Measurements from ENCODE around the gene ST3GAL6.

Gene ST3GAL6

DNA sequence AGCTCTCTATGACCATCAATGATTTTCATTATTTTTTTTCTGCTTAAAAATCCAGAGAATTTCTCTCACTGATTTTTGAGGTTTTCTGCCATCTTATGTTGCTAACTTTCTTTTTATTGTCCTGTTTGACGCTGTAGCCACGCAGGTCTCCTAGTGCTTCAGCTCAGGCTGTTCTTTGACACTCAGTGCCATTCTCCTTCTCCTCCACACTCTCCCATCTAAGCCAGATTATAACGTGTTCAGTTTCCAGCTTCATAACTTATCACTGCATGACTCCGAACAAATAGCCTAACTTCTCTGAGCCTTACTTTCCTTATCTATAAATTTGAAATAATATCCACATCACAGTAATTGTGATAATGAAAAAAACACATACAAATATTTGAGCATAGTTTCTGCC, 22.8 kb upstream of the ST3GAL6 start:
- DNase-seq (ENCODE audit: low spot score), result no peak

DNA sequence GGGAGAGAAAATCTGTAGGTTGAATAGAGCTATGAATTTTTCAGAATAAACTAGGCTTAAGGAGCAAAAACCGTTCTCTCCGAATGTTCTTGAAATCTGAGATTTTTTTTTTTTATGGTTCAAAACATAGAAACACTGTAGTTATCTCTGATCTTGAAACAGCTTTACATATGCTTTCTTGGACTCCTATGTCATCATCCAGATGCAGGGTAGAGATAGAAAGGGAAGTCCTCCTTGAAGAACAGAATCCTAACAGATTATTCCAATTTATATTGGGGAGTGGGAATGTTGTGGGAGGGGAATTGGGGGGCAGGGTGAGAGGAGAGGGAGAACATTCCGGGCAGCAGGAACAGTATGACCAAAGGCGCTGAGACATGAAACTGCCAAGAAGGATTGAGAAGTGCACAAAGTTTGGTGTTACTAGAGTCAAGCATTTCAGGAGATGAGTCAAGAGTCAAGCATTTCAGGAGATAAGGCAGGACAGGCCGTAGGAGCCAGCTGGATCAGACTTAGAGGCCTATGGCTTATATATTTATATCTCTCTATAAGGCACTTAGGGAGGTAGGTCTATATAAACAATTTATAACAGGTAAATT, 21.9 kb upstream of the ST3GAL6 start:
- no peak for DNase-seq (ENCODE audit: low spot score)

DNA sequence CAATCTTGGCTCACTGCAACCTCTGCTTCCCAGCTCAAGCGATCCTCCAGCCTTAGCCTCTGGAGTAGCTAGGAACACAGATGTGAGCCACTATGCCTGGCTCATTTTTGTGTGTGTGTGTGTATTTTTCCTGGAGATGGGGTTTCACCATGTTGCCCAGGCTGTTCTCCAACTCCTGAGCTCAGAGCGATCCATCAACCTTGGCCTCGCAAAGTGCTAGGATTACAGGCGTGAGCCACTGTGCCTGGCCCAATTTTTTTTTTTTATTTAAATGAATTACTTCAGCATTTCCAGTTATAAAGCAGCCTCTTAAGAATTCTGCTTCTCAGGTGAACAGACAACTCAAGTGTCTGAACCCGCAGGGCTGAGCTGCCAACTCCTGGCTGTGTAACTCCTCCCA, 20.1 kb upstream of the ST3GAL6 start:
- no peak for DNase-seq (ENCODE audit: low spot score)

DNA sequence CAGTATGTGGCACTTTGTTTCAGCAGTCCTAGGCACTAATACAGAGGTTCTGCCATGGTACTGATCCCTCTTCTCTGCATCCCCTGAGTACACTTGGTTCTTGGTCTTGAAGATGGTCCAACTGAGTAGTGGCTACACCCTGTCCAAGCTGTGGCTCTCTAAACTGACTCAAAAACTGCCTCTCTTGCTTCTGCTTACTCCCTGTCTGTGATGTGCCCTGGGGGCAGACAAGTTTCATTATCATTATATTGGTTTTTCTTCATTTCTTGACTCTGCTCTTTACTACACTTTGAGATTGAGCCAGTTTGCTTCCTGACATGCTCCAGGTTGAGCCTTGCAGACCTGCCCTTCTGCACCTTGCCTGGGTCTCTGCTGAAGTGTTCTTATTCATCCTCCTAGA, 18.9 kb upstream of the ST3GAL6 start:
- no peak for DNase-seq (ENCODE audit: low spot score)

DNA sequence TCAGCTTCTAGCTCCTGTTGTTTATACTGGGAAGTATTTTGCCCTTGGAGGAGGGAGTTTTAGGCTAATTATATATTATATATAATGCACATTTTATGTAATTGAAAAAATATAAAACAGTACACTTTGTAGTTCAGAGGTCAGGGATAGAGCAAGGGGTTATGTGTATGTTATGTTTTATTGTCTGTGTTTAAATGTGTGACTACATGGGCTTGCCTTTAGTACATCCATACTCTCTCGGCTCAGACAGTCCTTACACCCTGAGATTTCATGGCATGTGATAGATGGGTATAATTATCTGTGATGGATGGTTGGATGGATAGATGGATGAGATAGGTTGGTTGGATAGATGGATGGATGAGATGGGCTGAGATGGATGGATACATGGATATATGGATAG, 17.4 kb upstream of the ST3GAL6 start:
- DNase-seq (ENCODE audit: low spot score), result no peak

DNA sequence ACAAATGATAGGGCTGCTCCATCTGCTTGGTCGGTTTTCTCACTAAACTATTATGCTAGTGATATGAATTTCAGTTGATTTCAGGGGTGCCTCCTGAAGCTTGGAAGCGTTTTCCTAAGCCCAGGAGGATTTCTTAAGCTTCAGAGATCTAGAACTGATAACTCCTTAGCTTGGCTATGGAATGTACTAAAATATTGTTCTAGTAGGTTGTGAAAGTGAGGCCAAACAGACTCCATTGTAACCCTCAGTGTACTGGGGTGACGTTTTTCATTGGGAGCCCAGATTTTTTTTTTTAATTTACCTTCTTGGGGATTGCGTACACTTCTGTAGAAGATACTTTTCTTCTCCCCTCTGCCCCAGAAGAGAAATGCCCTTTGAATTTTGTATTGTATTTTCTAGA, 17.0 kb upstream of the ST3GAL6 start:
- DNase-seq (ENCODE audit: low spot score), result no peak

DNA sequence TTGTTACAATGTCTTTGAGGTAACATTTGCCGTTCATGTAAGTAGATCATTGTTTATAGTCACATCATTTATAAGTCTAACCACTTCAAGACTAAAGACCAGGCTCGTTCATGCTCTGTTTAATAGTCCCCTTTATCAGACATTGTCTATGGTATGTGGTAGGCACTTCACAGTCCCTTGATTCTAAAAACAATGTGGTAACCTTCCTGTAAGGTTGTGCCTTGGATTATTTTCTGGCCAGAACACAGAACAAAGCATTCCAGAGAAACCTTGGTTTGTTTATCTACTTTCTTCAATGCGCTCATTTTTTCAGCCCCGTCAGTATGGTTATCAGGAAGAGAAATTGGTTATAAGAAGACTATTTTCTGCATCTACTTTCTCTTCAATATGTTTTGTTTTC, 16.3 kb upstream of the ST3GAL6 start:
- DNase-seq (ENCODE audit: low spot score), result no peak

DNA sequence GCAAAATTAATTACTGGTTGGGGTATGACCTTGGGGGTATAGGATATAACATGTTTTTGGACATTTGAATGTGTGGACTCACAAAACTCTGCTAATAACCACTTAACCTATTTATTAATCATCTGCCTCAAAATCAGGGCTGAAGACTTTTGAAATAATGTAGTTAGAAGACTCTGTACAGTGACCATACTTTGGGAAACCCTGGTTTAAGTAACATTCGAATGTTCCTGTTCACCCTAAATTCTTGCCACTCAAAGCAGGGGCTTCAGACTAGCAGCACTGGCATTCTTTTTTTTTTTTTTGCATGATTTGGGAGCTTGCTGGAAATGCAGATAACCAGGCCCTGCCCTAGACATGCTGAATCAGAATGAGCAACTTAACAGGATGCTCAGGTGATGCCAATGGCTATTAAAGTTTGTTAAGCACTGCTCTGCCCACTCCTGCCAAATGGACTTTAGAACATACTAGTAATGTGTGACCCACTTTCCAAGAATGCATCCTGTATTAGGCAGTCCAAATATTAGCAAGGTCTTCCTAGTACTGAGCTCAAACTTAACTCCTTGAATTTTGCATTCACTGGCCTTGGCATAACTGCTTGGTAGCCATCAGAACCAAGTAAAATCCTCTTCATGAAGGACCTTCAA, 12.7 kb upstream of the ST3GAL6 start:
- no peak for DNase-seq (ENCODE audit: low spot score)

DNA sequence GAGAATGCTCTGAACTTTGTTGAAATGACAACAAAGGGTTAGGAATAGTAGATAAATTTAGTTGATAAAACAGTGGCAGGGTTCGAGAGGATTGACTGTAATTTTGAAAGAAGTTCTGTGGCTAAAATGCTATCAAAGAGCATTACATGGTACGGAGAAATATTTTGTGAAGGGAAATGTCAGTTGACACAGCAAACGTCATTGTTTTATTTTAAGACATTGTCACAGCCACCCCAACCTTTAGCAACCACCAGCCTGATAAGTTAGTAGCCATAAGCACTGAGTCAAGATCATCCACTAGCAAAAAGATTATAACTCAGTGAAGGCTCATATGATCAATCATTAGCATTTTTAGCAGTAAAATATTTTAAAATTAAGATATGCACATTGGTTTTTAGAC, 8.7 kb upstream of the ST3GAL6 start:
- DNase-seq (ENCODE audit: low spot score), result no peak

DNA sequence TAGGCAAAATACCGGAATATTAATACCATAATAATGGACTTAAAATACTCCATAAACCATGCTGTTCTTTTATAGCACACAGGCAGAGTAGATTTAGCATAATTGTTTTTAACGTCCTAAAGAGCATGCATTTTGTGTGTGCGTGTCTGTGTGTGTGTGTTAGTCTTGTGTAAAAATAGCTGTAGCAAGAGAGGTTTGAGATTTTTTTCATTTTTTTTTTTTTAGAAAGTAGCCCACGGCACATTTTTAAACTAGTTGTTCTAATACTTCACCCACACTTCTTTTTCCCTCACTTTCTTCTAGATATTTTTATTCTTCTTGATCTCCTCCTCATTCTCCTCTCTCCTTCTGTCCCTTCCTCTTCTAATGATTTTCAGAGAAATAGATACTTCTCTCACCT, 7.5 kb upstream of the ST3GAL6 start:
- no peak for DNase-seq (ENCODE audit: low spot score)

DNA sequence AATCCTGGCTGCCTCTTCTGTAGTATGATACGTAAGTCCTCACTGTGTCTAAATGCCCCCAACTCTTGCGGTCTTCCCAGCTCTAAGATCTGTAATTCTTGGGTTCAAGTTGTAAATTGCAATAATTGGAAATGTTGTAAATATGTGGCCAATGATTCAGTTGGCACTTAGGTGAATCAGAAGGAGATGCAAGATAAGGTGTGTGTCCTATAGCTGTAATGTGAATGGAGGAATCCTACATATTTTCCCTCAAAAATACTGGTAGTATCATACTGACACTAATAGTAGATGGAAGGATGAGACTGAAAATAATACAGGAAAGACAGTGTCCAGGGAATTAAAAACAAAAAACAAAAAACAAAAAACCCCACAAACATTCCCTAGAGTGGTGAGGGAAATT, 3.5 kb upstream of the ST3GAL6 start:
- DNase-seq (ENCODE audit: low spot score), result no peak

DNA sequence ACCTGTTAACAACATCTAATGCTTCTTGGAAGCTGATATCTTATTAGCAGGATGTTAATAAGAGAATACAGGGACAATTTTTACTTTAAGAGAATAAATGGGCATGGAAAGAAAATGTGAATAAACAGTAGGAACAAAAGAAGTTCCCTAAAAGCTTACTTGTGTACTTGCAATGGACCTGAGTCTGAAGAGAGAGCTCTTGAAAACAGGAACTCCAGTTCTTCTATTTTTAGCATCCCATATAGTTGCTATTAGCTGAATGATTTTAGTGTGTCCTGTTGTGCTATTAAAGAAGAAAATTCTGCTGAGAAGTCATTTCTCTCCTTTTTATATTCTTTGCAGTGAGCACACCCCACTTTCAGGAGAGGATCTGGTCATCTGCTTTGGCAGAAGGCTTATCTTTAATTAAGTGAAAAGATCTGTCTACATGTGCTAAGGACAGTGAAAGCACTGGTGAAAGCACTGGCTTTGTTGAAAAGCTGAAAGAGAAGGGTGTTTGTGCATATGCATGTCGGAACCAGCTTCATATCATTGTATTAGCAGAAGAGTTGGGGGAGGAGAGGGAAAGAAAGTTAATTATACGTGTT, 1.4 kb upstream of the ST3GAL6 start:
- DNase-seq (ENCODE audit: low spot score), result no peak

DNA sequence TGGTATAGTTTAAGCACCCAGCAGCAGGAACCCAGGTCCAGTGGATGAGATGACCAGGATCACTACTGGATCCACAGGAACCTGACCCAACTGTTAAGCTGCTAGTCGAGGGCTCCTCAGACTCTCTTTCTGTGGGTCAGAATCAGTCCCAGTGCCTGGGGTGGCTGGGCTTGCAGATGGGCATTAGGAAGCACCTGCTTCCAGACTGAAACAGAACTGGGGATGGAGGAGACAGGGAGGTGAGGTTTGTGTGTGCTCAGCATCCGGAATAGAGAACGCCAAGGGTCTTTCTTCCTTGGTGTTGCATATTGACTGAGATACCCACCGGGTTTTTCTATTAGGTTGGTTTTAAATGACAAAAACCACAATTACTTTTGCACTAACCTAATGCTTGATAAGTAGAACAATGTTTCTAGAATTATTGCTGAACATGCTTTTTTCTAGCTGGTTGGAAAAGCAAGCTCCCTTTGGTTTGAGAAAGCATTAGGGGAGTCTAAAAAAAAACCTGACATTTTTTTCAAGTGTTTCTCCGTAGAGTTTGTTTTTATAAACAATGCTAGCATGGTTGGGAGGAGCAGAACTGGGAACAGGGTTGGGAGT, 779 bp downstream of the ST3GAL6 start:
- no peak for DNase-seq (ENCODE audit: low spot score)

DNA sequence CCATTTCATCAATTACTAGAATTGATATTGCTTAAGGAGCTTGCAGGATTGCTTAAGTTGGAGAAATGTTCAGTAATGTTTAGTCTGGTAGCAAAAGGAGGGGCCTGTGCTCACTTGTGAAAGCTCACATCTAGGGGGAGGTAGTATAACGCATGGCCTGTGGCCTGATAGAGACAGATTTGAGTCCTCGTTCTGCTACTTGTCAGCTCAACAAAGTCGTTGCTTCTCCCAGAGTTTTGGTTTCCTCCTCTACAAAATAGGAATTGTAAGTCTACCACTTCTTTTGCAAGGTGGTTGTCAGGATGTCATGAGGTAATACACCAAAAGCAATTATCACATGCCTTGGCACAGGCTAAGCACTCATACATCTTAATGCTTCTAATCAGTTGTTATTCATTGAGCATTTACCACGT, 1.3 kb downstream of the ST3GAL6 start:
- DNase-seq (ENCODE audit: low spot score), result no peak

DNA sequence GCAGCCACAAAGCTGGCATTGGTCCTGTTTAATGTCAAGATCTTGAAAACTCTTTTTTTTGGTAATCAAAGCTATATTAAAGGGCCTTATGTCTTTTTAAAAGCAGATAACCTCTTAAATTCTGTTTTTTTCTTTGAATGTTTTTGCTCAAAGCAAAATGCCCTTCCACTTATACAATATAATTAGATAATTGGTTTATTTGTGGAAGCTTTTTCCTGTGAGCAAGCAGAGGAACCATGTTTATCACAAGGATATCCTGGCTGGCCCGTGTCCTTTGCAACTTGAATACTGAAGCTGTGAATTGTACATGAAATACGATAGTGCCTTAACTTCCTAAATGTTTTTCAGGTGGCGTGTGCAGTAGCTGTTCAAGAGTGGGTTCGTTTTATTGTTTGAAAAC, 2.6 kb downstream of the ST3GAL6 start:
- no peak for DNase-seq (ENCODE audit: low spot score)

DNA sequence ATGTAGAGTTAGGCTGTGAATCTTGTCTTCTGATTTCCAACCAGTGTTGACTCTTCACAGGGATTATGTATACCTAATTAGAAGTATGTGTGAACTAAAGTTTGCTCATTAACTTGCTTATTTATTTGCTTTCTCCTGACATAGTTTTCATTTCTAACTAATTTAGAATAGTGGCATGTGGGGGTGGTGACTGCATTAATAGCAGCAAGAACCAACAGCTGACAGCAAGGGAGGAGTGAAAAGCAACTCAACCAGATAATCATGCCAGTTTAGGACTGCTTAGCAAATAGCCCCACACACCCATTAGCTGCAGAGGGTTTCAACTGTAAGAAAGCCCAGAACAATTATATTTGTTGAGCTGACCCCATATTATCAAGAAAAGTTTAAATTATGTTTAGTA, 3.8 kb downstream of the ST3GAL6 start:
- no peak for DNase-seq (ENCODE audit: low spot score)

DNA sequence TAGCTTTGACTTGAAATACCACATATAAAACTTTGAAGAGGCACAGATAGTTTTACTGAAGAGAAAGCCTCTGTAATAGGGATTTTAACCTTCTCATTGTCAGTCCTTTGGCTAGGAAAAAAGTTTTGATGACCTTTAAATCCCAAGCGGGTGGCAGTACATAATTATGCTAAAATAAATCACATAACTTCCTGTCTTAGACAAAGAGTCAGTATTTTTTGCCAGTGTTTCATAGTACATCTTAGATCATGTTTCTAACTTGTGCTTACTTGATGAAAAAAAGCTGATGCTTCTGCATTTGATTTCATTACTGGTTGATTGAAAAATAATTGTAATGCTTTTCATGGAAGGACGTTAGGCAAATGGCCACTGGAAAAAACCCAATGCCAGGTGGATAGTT, 5.8 kb downstream of the ST3GAL6 start:
- no peak for DNase-seq (ENCODE audit: low spot score)

DNA sequence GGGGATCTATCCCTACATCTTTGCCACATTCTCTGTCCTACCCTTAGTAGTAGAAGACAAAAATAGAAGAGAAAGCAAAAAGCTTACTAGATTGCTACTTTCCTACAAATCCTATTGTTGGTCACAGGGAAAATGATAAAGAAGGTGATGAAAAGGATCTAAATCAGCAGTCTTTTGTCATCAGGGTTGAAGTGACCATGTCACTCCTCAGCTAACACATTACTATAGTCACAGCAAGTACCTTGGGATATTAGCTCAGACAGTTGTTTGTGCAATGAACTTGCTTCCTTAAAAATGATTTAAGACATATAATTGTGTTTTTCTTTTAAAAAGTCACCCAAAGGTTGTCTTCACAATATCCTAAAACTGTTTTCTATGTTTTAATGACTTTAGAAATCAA, 6.3 kb downstream of the ST3GAL6 start:
- DNase-seq (ENCODE audit: low spot score), result no peak

DNA sequence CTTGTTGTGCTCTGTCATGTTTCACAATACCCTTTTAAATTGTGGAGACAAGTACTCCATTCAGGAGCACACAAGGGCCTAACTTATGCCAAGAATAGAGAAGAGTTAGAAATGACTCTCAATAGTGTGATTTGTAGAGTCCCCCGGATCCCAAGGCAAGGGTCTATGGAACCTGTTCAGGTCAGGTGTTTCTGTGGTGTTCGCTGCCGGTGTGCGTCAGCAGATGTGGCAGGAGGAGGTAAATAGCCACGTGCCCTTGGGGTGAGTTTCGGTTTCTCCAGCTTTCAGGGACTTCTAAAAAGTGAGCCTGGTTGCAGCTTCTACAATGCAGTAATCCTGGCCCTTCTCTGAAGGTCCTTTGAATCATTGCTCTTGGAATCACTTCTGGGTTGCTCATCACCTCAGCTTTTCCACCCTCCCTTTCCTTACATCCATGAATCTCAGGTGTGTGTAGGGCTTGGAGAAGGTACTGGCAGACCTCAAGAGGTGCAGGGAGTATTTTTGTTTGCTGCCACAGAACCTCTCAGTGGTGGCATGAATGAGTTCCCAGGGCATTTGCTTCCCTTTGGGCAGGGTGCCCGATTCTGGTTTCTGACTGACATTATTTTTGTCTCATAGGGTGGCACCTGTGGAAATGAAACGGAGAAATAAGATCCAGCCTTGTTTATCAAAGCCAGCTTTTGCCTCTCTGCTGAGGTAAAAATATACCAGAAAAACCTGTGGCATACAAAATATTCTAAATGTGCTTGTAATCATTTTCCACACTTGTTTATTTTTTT, 7.3 kb downstream of the ST3GAL6 start:
- DNase-seq (ENCODE audit: low spot score), result no peak

DNA sequence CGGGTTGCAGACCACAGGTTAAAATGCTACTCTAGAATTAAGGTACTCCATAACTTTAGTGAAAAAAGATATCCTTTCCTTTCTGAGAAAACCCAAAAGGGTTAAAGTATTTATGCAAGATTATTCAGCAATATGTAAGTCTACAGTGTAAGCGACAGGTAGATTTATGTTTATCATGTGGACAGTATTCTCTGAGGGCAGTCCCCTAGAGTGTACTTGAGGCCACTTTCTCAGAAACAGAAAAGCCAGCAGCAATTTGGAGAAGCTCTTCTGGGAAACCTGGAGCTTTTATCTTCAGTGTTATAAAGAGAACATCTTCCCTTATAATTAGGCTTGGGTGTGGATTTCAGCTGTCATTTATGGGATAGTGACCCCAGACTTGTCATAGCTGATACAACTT, 8.9 kb downstream of the ST3GAL6 start:
- DNase-seq (ENCODE audit: low spot score), result no peak

DNA sequence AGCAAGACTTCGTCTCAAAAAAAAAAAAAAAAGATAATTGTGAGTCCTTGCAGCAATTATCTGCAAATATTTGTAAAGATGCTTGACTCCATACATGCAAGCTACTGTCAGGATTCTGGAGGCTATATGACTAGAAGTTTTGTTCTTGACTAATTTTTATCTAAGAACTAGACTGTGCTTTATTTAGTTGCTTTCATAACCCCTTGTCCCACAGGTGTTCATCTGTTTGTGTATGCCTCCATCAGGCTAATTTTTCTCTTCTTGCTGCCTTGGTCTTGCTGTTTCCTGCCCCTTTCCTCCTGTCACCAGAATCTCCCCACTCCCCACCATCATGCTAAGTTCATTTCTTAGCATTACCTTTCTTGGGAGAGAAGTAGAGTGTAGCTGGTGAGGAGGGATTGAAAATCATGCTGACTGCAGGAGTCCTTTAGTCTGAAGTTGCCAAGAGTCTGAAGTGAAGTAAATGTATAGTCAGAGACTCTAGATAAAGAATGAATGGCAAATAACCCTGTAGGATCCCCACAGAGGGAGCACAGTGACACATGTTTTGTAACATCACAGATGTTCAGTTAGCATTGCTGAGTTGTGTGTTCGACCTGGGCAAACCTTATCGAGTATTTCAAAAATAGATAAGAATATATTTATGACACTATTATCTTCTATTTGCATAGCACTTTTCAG, 12.5 kb downstream of the ST3GAL6 start:
- no peak for DNase-seq (ENCODE audit: low spot score)

DNA sequence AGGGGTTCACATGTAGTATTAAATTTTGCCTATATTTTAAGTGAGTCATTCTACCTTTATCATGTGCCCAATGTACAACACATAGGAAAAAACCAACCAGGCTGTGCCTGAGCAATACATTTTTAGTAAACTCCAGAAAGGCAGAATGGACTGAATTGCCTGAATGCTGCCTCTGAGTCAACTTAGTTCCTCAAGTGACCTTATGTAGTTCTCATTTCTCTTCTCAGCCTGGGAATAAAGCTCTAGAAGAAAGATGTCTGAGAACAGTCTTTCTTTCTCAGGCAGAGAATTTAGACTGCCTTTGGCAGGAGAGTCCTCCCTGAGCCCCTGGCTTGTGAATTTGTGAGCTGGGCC, 13.0 kb downstream of the ST3GAL6 start:
- no peak for DNase-seq (ENCODE audit: low spot score)

Measured in CD4-positive, alpha-beta T cell treated with Interleukin-6 at 100 ng/mL for 8 hours (primary cell).